Epidermal melanocyte (primary cell): ENCODE measurements around the gene TSPEAR.

Experiments used
- DNase-seq: peaks from one replicate; pipeline ENCODE4 v3.0.0; 2011; ENCODE audit warnings: low spot score; ENCODE audit not compliant: insufficient read length

The TSPEAR gene

GRCh38 chr21:44475266-44475845 is 236.0 kb downstream of the TSPEAR start:
- no peak for DNase-seq

GRCh38 chr21:44473915-44474555 is 237.3 kb downstream of the TSPEAR start:
- no peak for DNase-seq

GRCh38 chr21:44471996-44472395 is 239.4 kb downstream of the TSPEAR start:
- DNase-seq = no peak

- no peak for DNase-seq
These were observed 240.0 kb downstream of the TSPEAR start for GRCh38 chr21:44471341-44471740.

GRCh38 chr21:44467859-44468195 is 243.5 kb downstream of the TSPEAR start:
- DNase-seq = no peak

GRCh38 chr21:44466996-44467858 is 244.1 kb downstream of the TSPEAR start:
- no peak for DNase-seq

- no peak for DNase-seq
These were observed 244.9 kb downstream of the TSPEAR start for GRCh38 chr21:44466351-44466954.

- no peak for DNase-seq
These were observed 247.0 kb downstream of the TSPEAR start for GRCh38 chr21:44464351-44464750.

GRCh38 chr21:44463724-44464123 is 247.6 kb downstream of the TSPEAR start:
- no peak for DNase-seq

GRCh38 chr21:44462834-44463200 is 248.6 kb downstream of the TSPEAR start:
- DNase-seq = no peak

- DNase-seq = no peak
These were observed 249.1 kb downstream of the TSPEAR start for GRCh38 chr21:44462086-44462833.

GRCh38 chr21:44461464-44462001 is 249.8 kb downstream of the TSPEAR start:
- DNase-seq = no peak

- DNase-seq = no peak
These were observed 250.4 kb downstream of the TSPEAR start for GRCh38 chr21:44461005-44461404.

GRCh38 chr21:44460441-44460755 is 251.0 kb downstream of the TSPEAR start:
- DNase-seq = no peak

- no peak for DNase-seq
These were observed 251.5 kb downstream of the TSPEAR start for GRCh38 chr21:44459712-44460440.

- DNase-seq = no peak
These were observed 252.2 kb downstream of the TSPEAR start for GRCh38 chr21:44458971-44459711.

GRCh38 chr21:44456915-44457736 is 254.2 kb downstream of the TSPEAR start:
- DNase-seq = no peak

- DNase-seq = no peak
These were observed 255.0 kb downstream of the TSPEAR start for GRCh38 chr21:44456214-44456914.
